DMS 273 (cell line): ENCODE results near the gene PANX2.
A peak's percentile ranks its signal among the peaks of the same experiment; 100 is the strongest.

Source experiments
- DNase-seq: peaks from one replicate; lab custom pipeline; 2025; ENCODE audit not compliant: unreplicated experiment; lab: John Stamatoyannopoulos, UW

The PANX2 gene

DNA sequence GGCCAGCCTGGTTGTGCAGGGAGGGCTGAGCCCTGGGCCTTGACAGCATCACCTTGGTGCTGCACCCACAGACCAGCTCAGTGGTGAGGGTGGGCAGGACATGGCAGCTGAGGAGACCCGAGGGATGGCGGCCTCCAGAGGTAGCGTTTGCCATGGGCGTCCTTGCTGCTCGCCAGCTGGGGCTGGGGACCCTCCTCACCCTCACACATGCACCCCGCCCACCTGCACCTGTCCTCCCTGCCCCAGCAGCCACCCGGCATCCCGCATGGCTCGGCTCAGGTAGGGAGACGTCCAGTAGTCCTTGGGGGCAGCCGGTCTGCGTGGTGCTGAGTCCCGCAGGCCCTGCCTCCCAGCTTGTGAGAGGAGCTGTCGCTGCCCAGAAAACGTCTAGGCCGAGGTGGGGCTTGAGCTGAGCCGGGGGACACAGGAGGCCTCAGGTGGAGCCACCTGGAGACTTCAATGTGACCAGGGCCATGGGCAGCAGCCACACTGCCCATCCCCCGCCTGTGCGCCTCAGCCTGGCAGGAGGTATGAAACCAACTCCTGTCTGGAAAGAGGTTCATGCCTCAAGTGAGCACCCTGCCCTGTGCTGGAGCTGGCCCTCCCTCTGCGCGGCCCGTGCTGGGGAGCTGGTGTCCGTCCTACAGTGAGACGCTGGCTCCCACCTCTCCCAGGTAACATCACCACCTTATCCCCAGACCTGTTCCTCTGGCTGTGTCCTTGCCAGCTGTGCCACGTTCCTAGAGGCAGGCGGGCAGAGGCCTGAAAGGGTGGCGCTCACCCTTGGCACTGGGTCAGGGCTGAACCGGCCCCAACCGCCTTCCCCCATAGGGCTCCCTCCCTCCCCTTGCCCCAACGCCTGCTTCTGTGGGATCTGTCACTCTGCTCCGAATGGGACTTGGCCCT is 11.9 kb downstream of the PANX2 start:
- peak; percentile 22 for DNase-seq

DNA sequence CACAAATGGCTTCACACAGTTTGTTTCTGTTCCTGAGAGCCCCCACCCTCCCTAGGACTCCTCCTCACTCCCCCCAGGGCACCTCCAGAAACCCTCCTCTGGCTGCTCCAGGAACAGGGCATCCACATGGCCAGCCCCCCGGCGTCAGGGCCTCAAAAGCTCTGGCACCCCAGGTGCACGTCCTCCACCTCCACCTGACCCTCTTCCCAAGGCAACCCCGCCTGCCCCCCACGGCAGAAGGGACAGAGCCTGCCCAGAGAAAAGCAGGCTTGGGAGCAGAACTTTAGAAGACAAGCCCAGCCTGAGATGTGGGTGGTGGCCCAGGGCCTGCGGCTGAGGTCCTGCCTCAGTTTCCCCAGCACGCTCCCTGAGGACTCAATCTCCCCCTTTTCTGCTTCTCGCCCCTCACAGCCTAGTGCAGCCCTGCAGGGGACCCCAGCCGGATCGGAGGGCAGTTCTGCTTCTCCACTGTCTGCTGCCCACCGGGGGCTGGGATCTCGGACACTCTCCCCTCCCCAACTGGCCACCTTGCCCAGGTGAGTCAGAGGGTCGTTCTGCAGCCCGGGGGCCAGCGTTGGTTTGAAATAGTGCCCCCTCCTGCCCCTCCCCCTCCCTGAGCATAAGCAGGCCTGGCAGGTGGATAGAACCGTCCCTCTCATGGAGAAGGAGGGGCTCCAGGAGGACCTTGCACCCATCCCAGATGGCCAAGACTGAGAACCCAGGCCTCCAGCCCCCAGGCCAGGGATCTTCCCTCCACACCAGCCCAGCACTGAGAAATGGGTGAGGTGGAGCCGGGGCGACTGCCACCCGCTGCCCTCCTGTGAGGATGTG is 12.8 kb downstream of the PANX2 start:
- DNase-seq = no peak

DNA sequence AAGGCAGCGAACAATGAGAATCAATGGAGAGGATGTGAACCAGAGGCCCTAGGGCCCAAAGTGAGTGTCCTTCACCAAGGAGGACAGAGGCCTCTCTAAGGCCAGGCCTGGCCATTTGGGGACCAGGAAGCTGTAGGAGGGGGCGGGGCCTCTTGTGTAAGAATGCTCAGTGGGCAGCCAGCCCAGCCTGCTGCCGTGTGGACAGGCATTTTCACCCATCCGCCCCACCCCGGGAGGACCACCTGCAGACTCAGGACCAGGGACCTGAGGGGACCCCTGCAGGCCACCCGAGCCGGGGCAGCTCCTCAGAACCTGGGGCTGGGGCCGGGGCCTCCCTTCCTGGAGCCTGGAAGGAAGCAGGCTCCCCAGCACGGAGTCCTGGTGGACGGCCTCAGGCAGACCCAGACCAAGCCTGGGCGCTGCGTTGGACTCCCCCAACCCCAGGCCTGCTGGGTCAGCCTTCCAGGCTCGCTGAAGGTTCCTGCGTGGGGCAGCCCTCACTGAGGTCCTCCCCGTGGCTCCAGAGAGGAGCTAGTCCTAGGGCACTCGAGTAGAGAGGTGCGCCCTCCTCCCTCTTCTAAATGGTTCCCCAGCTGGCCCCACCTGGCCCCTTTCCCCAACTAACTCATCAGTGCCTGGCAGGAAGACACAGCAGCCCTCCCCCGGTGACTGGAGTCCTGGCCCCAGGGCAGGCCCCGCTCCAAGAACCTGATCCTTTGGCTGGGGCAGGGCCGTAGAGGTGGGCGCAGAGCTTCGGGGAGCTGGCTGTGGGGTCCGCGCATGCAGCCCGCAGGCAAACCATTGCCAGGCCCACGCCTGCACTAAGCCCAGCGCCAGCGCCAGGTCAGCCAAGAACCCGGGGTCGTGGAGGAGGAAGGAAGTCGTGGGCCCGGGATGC is 13.7 kb downstream of the PANX2 start:
- DNase-seq = peak; percentile 42

DNA sequence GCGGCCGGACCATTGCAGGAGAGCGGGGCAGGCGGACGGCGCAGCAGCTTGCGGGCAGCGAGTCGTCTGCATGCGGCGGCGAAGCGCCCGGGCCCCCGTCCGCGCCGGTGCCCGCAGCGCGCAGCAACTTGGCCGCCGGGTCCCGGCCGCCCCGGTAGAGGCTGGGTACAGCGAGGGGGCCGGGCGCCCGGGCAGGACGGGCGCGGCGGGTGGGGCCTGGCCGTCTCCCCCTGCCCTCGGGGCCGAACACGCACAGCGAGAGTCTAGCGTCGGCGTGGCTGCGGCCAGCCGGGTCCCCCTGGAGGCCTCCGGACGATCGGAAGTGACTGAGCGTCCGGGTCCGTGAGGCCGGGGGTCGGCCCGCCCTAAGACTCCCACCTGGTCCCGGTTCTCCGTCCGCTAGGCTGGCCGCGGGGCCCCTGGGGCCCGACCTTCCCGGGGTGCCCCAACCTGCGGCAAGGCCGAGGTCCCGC is 14.4 kb downstream of the PANX2 start:
- no peak for DNase-seq

DNA sequence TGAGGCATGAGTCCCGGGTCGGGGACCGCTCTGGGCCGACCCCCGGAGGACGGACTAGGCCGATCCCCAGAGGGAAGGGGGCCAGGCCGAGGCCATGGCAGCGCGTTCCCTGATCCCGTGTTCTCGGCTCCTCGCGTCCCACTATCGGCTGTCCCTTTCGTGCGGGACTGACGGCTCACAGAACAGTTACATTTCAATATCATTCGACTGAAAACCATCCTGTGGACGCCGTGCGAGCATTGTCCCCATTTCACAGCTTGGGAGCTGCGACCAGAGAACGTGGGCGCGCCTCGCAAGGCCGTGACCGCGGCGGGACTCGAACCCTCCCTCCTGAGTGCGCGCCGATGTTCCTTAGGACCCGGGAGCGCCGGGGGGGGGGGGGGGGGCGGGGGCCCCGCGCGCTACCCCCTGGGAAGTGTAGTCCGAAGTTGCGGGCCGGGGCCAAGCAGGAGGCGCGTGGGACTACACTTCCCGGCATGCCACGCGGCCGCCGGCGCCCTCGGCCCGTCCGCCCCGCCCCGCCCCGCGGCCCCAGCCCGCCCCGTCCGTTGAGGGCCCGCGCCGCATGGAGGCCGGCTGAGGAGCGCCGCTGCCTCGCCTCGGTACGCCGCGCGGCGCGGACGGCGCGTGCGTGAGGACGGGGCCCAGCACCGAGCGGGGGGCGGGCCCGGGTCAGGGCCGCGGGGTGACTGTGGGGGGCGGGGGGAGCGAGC is 15.0 kb downstream of the PANX2 start, which contains the start of gene TRABD:
Gene TRABD (plus strand): TSS at position 539 of the 713 bp plus-strand sequence. CDS start 7,148 bp downstream, outside the sequence.
- peak; percentile 92 for DNase-seq

DNA sequence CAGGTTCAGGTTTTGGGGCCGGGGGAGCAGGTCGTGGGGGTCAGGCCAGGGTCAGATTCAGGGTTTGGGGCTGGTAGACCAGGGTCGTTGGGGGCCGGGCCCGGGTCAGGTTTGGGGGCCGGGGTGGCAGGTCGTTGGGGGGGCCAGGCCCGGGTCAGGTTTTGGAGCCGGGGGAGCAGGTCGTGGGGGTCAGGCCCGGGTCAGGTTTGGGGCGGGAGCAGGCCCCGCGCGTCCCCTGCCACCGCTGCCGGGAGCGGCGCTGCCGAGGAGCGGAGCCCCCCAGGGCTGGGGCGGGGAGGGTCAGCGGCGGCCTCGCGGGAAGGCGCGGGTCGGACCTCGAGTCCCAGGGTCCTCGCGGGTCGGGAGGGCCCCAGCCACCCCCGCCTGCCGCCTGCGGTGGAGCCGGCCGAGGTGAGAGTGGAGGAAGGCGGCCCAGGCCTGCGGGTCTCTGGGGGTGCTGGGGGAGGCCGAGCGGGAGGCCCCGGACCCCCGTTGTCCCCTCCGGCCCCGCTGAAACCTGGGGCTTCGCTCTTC is 15.7 kb downstream of the PANX2 start:
- no peak for DNase-seq

DNA sequence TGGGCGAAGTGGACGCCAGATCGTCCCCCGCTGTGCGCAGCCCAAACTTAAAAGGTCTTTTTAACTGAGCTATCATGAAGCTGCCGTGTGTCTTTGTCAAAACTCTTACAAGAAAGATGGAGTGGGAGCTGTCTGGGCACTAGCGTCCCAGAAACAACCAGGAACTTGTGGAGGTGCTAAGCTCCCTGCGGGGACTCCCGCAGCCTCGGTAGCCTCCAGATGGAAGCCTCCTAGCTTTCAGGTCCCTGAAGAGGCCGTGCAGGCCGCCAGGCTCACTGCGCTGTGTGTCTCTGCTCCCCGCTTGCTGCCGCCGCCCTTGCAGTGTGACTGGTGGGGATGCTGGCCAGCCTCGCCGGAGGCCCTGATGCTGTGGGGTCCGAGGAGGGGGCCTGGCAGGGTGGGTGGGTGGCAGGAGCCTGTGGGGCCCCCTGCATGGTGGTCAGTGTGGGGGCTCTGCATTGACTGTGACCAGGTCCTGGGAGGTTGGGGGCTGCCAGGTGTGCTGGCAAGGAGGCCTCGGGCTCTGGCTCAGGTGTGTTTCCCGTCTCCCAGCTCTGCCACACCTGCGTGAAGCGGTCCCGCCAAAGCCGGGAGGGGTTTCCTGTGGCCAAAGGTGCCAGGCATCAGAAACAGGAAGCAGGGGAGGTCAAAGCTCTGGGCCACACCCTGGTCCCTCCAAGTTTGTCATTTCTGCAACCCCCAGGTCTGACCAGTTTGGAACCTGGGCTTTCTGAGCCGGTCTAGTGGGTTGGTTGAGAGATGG is 16.4 kb downstream of the PANX2 start:
- peak; percentile 67 for DNase-seq

DNA sequence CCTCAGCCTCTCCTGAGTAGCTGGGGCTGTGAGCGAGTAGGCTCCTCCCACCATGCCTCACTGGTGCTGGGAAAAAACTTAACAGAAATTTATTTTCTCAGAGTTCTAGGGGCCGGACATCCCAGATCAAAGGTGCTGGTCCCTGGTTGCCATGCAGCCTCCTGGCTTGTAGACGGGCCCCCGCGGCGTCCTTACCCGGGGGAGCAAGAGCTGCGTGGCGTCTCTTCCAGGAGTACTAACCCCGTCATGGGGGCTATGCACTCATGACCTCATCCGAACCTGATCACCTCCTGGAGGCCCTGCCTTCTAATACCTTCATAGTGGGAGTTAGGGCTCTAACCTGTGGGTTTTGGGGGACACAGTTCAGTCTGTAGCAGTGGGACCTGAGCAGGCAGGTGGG is 17.8 kb downstream of the PANX2 start:
- no peak for DNase-seq

DNA sequence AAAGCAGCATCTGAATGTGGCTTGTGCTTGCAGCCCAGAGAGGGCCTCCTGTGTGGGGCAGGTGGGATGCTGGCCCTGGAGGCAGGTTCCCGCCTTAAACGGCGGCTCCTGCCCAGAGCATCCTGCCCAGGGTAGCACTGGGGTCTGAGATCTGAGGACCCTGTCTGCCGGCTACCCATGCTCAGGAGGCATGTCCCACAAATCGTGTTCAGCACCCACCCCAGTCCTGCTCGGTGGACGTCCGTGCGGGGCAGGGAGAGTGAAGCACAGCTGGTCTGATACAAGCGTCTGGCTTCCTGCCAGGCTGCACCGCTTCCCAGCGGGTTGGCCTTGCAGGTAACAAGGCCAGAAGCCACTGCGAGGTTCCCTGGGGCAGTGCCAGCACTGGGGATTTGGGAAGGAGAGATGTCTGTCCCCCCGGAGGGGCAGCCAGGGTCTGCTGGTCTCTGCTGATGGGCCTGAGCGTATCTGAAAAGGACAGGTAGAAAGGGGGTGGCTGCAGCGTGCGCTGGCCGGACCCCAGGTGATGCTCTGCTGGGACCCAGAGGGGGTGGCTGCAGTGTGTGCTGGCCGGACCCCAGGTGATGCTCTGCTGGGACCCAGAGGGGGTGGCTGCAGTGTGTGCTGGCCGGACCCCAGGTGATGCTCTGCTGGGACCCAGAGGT is 18.8 kb downstream of the PANX2 start:
- peak; percentile 55 for DNase-seq

DNA sequence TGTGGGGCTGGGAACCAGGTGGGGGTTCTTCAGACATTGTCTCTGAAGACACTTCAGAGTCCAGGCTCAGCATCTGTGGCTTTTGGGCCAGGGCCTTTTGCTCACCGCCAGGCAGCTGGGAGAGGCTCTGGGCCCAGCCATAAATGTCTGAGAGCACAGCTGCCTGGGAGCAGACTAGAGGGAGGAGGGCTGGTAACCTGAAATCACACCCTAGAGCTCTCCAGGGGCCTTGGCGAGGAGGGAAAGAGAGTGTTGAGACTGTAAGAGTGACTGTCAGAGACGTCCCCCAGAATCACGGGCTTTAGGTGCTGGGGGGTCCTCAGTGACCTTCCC is 19.3 kb downstream of the PANX2 start:
- peak; percentile 72 for DNase-seq

DNA sequence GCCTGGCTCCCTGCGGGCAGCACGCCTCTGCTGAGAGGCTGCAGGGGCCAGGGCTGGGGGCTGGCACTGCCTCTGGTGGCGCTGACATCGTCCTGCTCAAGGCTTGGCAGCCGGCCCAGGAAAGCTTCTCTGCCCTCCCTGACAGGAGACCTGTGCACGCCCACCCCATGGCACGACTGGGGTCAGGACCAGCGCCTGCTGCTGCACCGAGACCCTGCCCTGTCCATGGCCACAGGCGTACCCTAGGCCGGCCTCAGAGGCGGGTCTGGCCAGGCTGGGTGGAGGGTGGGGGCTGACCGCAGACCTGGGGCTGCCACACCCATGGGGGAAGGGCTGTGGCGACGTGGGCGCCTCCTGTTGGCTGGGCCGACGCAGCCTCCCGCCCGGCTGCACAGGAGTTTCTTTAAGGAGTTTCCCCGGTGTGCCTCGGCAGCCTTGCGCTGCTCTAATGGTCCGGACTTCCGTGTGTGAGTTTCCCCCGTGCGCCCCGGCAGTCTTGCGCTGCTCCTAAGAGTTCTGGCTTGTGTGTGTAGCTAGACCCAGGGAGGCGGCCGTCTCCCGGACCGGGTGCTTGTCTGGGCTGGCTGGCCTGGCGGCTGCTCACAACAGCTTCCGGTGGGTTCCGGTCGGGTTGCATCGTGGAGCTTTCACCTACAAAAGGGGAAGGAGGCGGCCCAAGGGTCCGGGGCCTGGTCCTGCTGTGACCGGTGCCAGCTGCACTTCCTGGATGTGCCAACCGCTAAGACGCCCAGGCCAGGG is 19.8 kb downstream of the PANX2 start:
- DNase-seq = peak; percentile 72

DNA sequence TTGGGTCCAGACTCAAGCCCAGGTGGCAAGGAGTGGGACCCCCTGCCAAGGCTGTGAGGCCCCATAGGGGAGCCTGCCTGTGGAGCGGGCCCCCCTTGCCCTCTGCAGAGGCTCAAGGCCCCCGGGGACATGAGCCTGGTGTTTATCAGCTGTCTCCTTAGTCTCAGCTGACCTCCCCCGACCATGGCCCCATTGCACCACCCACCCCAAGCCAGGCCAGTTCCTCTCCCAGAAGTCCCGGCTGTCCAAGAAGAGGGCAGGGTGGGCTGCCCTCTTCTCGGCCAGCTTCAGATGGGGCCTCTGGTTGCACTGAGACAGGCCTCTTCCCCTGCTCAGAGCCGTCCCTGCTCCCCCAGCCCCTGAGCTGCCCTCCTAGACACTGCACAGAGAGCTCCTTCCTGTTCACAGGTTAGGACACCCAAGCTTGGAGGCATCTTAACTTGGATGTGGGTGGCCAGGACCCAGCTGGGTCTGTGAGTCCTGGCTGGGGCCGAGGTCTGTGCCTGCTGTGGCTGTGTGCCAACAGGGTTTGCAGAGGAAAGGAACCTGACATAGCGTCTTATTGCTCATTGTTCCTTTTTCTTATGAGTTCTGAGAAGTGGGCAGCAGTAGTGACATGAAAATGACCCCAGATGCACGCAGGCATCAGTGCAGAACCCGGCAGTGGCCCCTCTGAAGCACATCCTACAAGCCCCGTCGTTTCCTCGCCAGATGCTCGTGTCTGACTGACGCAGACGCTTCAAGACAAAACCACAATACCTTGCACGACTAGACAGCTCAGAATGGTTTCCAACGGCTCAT is 20.6 kb downstream of the PANX2 start:
- DNase-seq = no peak

DNA sequence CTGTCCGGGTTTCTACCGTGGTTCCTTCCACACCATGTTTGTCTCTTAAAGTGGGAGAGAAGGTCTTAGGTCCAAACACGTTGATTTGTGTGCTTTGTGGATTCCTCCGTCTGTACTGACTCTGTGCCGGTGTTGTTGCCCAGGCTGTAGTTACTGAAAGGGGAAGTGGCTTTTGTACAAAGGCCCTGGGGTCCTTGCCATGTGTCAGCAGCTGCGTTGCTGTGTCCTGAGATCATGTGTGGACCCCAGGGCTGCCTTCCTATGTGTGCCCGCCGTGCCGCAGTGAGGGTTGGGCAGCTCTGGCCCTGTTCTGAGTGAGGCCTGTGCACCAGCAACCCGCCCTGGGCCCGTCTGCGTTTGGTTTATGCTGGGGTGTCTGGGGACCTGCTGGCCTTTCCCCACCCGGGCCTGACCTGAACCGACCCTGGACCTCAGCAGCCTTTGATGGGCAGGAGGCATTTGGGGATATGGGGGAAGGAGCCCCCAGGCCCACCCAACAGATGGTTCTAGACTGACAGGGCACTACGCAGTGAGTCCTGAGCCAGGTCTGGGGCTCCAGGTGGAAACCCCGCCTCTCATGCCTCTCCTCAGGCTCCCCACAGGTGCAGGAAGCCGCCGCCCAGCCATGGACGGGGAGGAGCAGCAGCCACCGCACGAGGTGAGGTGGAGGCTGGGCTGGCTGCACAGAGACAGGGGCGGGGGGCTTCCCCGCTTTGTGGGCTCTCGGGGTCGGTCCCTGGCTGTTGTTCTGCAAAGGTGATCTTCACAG is 22.1 kb downstream of the PANX2 start:
- no peak for DNase-seq

DNA sequence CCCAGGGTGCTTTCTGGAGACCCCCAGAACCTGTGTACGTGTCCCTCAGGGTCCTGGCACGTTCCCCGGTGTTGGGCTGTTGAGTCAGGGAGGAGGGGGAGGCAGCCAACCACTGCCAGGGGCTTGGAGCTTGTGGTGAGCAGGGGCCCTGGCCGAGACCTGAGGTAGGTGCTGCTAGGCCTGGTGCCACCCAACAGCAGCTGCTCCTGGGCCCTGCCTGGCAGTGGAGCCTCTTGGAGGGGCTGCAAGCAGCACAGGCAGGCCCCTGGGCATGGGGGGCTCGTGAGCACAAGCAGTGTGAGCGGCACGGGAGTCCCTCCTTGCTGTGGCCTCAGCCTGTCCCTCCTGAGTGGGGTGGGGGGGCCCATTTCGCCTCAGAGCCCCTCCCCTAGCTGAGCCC is 23.1 kb downstream of the PANX2 start:
- DNase-seq = no peak

DNA sequence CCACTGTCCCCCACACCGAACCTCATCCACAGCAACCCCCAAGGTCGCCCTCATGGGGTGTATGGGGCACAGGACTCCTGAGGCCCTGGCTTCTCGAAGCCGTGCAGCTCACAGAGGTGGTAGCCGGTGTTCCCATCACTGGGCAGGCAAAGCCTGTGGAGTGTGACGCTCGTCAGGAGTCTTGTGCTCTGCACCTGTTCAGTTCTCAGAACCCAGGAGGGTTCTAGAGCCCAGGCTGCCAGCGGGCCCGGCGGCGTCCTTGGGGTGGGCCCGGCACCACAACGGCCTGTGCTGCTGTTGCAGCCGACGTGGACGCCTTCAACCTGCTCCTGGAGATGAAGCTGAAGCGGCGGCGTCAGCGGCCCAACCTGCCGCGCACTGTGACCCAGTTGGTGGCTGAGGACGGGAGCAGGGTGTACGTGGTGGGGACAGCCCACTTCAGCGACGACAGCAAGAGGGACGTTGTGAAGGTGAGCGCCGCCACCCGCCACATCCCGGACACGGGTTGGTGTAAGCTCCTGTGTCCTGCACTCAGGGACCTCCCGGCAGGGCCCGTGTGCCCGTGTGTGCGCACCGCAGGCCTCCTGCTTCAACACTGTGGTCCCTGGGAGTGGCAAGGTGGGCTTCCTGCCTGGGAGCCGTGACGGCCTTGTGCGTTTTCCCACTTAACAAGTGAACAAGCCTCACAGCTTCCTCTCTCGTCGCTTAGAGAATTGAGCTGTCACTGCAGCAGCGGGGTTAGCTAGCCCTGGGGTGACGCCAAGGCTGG is 23.7 kb downstream of the PANX2 start:
- no peak for DNase-seq

DNA sequence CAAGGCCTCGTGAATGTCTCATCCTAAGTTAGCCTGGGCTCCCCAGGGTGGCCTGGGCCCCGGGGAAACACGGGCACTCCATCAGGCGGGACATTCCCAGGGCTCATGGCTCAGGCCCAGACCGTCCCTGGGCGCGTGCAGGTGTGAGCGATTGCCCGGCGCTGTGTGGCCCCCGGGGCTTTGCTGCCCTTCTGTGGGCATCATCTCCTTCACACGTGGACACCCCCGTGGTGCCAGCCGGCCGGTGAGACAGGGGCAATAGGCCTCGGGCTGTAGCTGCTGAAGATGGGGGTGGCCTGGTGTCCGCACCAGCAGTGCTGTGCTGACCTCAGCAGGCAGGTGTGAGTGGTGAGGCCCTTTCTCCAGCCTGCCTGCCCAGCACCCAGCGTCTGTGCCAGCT is 25.7 kb downstream of the PANX2 start:
- no peak for DNase-seq
